GM19452 (cell line): ENCODE results near the gene SLC19A1.

Experiments used
- ATAC-seq: cut with Tn5 transposase; IDR thresholded peaks from one replicate; pipeline ENCODE4 v1.9.1; 2021; ENCODE audit not compliant: unreplicated experiment

SLC19A1 gene

DNA sequence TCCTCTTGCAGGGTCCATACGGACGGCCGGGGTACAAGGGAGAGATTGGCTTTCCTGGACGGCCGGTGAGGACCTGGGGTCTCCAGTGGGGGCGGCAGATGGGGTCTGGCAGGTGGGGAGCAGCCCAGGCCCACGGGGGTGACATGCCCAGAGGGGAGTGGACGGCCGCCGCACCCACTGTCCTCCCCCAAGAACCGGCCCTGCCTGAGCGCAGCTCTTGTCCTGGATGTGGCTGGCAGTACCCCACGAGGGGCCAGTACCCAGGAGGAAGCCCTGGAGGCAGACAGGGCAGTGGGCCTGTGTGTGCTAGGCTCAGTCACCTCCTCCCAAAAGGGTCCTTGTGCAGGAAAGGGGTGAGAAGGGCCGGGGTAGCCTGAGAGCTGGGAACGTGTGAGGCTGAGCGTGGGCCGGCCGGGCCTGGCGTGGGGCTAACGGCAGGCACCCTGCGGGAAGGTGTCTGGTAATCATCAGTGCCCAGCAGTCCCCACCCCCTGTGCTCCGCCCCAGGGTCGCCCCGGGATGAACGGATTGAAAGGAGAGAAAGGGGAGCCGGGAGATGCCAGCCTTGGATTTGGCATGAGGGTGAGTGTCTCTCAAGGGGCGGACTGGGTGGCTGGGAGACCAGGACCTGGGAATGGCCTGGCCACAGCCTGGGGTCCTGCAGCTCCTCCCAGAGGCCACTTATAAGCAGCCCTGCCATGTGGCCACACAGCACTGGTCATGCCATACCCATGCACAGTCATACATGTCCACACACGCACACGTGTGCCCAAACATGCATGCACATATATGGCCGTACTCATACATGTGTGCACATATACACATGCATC lies 47.2 kb downstream of the SLC19A1 start:
- ATAC-seq, result no peak

GRCh38 chr21:45494135-45494850 lies 47.9 kb downstream of the SLC19A1 start:
- no peak for ATAC-seq

DNA sequence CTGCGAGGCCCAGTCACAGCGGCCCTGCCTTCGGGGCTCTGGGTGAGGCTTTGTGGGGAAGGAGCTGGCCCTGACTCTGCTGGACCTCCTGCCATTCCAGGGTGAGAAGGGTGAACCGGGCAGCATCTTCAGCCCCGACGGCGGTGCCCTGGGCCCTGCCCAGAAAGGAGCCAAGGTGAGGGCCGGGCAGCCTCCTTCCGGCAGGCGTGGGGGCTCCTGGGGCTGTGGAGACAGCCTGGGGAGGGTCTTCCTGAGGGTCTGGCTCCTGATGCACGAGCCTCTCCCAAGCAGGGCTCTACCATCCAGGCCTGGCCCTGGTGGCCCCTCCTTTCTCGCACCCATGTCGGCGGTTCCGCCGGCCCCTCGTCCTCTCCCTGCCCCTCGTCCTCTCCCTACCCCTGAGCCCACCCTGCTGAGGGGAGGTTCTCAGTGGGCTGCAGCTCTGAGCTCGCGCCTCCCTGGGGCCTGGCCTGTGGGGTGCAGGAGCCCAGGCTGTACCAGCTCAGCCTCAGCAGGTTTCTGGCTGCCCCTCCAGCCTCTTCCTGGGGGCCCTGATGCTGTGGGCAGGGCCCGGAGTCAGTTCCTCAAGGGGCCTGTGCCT lies 48.7 kb downstream of the SLC19A1 start:
- ATAC-seq, result no peak

DNA sequence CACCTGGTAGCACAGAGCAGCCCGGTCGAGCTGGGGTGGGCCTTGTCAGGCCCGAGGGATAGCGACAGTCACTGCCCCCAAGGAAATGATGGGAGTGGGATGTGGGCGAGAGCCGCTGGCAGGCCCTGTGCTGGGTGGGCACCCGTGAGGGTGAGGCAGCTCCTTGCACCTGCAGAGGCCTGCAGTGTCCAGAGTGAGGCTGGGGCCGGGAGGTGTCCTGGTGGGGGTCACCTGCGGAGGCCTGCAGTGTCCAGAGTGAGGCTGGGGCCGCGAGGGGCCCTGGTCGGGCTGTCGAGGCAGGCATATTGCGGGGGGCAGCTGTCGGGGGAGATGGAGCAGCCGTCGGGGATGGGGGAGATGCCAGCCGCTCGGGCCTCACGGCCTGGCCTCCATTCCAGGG lies 49.5 kb downstream of the SLC19A1 start:
- no peak for ATAC-seq

- ATAC-seq, result no peak
These were observed 50.6 kb downstream of the SLC19A1 start for GRCh38 chr21:45491623-45492022.

GRCh38 chr21:45491056-45491455 lies 51.2 kb downstream of the SLC19A1 start:
- no peak for ATAC-seq

DNA sequence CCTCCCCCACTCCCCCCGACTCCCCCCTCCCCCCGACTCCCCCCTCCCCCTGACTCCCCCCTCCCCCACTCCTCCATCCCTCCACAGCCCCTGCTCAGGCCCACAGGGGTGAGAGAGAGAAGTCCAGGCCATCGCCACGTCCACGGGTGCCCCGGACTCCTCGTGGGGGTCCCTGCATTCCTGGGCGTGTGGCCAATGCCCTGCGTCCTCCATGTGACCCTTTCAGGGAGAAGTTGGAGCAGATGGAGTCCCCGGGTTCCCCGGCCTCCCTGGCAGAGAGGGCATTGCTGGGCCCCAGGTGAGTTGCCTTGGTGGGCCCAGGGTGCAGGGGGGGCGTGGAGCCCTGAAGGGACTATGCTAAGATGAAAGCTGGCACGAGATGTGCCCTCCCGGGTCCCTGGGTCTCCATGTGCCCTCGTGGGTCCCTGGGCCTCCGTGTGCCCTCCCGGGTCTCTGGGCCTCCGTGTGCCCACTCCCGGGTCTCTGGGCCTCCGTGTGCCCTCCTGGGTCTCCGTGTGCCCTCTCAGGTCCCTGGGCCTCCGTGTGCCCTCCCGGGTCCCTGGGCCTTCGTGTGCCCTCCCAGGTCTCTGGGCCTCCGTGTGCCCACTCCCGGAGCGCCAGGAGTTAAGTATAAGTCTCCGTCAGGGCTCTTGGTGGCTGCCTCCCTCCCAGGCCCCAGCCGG lies 52.0 kb downstream of the SLC19A1 start:
- no peak for ATAC-seq

GRCh38 chr21:45489722-45489982 lies 52.6 kb downstream of the SLC19A1 start:
- ATAC-seq, result no peak

GRCh38 chr21:45488931-45489721 lies 53.1 kb downstream of the SLC19A1 start:
- no peak for ATAC-seq

DNA sequence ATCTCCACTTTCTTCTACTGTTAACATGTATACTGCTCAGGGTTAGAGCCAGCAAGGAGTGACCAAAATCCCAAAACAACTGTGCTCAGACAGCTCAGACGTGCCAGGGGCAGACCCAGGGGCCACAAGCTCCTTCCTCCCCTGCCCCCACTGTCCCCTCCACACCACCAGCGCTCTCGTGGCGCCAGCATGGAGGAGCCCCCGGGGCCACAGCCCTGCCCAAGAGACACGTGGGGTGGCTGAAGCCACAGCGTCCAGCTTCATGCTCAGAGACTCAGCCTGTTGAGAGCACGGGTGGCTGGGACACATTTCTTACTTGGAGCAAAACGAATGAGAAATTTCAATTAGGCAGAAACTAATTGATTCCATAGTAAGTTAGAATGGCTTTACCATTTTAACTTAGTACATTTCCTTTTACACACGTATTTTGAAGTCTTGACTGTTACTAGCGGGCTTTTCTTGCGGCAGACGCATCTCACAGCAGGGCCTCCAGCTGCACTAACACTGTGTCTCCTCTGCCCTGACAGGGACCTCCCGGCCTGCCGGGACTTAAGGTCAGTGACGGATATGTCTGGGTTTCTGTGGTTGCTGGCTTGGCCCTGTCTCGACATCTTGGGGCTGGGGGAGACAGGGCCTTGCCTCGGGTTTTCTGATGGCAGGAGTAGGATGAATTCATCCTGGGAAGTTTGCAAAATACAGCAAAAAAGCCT lies 54.2 kb downstream of the SLC19A1 start:
- ATAC-seq, result no peak

GRCh38 chr21:45487161-45487806 lies 55.0 kb downstream of the SLC19A1 start:
- ATAC-seq, result no peak

- ATAC-seq, result no peak
These were observed 55.6 kb downstream of the SLC19A1 start for GRCh38 chr21:45486443-45487160.

GRCh38 chr21:45485686-45486442 lies 56.4 kb downstream of the SLC19A1 start:
- no peak for ATAC-seq

GRCh38 chr21:45484318-45484717 lies 57.9 kb downstream of the SLC19A1 start:
- no peak for ATAC-seq

- no peak for ATAC-seq
These were observed 59.1 kb downstream of the SLC19A1 start for GRCh38 chr21:45482899-45483821.

- ATAC-seq, result no peak
These were observed 60.0 kb downstream of the SLC19A1 start for GRCh38 chr21:45481977-45482898.
